G401 (cell line): ENCODE measurements around the gene CAMTA1. TPM values are rescaled to one million over a fixed set of nuclear protein-coding genes. Genes with fewer than 3 reads are reported as not detected.
"Not testable (repeated sequence)": the region's sequence is repeated elsewhere in the genome, so short reads cannot be mapped to it uniquely, and the experiment has no call there.

Experiments
- DNase-seq: peaks from one replicate; pipeline ENCODE4 v3.0.0-alpha.2; 2015; ENCODE audit warnings: low spot score
- in situ Hi-C: cut with HindIII; loops from 2 replicates; pipeline ENCODE4 v1.10.0; 2016; ENCODE audit warnings: low sequenced_read_pairs, mixed read lengths
- total RNA-seq: library from RNA; depleted of rRNA; stranded (reverse); fragments of >200 nt; shearing (Covaris generic); gene quantifications from 2 replicates; pipeline ENCODE4 v1.2.3, GENCODE V29; 2014

The CAMTA1 gene
- total RNA-seq, 1 experiment from 2014 or later, result 137 TPM

DNA sequence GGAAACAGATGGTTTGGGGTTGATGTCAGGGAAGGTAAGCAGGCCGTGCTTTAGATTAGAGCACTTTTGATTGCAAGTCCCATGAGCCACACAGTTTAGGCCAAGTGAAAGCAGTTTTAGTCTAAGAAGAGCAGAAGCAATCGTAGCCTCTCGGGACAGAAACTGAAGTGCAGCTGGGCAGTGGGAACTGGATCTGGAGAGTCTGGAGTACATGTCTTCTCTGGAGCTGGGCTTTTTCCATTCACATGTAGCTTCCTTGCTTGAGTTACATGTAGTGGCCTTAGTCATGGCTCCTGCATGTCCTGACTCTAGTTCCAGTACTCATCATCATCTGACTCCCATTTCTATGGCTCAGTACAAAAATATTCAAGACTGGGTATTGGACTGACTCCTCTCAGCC is 16.7 kb downstream of the CAMTA1 start:
- in situ Hi-C loops, result no loop called here
- no peak for DNase-seq

DNA sequence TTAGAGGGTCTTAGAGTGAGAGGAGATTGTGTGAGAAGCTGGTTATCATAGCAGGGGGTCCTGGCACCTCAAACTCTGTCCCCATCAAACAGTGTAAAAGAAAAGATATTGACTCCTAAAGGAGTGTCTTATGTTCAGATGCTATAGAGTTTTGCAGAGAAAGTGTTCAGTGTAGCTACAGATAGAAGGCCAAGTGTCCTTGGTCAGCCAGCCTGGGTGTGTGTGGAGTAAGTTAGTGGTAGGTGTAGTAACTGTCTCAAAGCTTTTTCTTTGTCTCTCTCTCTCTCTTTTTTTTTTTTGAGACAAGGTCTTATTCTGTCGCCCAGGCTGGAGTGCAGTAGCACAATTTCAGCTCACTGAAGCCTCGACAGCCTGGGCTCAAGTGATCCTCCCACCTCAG is 17.2 kb downstream of the CAMTA1 start:
- in situ Hi-C loops, result no loop called here
- no peak for DNase-seq

DNA sequence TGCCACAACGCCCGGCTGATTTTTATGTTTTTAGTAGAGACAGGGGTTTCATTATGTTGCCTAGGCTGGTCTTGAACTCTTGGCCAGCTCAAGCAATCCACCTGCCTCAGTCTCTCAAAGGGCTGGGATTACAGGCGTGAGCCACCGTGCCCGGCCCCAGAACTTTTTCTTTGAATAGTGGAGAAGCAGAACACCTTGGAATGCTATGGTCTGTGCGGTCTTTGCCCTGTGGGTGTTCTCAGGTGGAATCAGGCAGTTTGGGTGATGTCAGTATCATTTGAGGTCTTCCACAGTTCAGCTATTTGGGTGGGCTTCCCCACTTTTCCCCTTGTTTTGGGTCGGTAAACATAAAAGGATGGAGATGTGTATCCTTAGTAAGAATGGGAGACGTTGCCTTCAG is 17.6 kb downstream of the CAMTA1 start:
- in situ Hi-C loops, result no loop called here
- no peak for DNase-seq

DNA sequence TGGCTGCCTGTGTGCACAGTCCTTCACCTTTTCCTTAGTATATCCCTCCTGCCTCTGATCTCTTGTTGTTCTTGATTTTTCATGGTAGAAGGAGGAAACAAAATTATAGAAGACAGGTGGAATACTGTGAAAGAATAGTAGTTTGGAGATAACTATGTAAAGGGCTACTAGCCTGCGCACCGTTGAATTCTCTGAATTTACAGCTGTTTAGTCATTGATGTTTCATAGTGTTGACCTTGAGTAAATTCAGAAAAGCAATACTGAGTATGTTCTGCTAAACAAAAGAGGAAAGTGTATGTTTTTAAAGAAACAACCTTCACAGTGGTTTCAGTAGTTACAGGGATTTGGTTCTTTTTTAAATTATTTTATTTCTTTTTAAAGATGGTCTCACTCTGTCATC is 18.1 kb downstream of the CAMTA1 start:
- in situ Hi-C loops, result no loop called here
- no peak for DNase-seq

DNA sequence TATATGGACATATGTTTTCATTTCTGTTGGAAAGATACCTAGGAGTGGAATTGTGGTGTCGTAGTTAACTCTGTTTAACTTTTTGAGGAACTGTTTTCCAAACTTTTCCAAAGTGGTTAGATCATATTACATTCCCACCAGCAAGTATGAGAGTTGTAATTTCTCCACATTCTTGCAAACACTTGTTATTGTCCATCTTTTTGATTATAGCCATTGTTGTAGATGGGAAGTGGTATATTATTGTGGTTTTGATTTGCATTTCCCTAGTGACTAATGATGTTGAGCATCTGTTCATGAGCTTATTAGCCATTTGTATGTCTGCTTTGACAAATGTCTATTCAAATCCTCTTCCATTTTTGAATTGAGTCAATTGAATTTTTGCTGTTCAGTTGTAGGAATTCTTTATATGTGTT is 19.8 kb downstream of the CAMTA1 start:
- in situ Hi-C loops, result no loop called here
- DNase-seq, result no peak

DNA sequence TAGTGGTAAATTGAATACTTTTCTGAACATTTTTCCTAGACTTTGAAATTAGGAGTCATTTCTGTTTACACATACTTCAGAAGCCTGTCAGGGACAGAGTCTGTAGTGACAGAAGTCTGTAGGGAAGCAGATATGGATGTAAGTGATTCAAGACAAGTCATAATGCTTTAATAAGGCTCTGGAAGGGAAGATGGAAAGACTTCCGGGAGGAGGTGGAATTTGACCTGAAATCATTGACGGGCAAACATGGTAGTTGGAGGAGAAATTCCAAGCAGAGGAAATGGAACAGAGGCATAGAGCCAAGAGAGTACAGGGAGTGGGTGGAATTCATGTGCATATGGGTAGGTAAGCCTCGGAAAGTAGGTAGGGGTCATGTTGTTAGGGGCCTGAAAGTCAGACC is 22.5 kb downstream of the CAMTA1 start:
- in situ Hi-C loops, result no loop called here
- DNase-seq, result no peak

DNA sequence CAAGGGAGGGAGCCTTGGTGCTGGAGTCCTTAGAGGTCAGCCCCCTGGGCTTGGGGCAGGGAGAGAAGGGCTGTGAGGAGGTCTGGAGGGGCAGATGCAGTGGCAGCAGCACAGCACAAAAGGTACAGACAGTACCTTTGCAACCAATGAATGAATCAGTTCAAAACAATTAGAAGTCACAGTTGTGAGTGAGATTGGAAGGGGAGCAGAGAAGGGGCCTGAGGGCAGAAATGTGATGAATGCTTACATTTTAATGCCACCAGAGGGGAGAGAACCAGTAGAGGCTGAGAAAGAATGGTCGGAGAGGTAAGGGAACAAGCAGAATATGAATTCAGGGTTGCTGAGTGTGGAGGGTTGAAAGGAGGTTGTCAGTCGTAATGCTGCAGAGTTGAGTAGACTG is 24.2 kb downstream of the CAMTA1 start:
- in situ Hi-C loops, result no loop called here
- DNase-seq, result no peak

DNA sequence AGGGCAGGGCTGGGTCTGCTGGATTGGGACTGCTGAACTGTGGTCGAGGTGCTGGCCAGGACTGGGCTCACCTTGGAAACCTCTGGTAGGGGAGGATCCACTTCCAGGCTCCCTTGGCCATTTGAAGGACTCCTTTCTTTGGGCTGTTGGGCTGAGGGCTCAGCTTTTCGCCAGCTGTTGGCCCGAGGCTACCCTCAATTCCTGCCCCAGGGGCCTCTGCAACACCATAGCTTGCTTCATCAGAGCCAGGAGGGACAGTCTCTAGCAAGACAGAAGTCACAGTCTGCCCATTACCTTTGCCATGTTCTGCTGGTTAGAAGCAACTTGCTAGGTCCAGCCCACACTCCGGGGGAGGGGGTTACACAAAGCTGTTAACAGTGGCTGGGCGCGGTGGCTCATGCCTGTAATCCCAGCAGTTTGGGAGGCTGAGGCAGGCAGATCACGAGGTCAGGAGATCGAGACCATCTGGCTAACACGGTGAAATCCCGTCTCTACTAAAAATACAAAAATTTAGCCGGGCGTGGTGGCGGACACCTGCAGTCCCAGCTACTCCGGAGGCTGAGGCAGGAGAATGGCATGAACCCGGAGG is 25.0 kb downstream of the CAMTA1 start:
- DNase-seq, in situ Hi-C loops: not testable (repeated sequence)

DNA sequence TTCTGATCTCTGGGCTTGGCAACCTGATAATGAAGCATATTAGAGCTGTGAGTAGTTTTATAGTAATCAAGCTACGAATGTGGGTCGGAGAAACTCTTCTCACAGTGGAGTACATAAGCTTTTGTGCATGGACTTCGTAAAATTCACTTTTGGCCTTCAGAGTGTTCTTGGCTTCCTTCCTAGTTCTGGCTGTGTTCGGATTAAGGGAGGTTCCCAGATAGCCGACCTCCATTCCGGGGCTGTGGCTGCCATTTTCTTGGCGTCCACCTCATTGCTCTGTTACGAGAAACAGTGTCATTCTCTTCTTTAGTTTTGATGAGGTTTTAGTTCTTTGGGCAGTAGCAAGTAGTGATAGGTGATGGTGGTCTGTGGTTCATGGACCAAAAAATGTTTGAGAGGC is 26.3 kb downstream of the CAMTA1 start:
- DNase-seq, result no peak
- in situ Hi-C loops, result no loop called here

DNA sequence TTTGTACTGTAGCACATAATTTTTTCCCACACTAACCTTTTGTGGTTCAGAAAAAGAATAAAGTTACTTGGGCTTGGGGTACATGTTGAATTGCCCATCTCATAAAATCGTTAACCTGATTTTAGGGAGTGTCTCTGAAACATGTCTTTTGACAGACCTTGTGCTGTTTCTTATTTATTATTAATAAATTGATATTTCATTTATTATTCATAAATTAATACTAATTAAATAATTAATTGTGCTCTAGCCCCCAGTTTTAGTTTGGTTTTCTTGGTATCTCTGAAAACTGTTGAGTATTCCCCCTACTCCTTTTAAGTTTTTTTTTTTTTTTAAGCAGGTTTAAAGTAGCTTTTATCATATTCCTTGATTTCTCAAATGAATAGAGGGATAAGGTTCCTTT is 27.9 kb downstream of the CAMTA1 start:
- DNase-seq, result no peak
- in situ Hi-C loops, result no loop called here

DNA sequence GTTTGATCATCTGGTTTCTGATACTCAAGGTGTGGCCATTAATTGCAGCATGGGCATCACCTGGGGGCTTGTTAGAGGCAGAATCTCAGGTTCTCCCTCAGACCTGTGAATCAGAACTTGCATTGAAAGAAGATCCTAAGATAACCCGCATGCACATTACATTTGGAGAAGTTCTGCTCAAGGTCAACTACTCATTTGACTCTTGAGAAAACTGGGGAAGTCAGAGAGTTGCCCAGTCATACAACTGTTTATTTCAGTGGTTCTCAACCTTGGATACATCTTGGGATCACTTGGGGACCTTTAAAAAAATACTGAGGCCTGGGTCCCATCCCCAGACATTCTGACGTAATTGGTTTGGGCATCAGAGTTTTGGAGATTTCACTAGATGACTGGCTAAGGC is 30.5 kb downstream of the CAMTA1 start:
- in situ Hi-C loops, result no loop called here
- DNase-seq, result no peak

DNA sequence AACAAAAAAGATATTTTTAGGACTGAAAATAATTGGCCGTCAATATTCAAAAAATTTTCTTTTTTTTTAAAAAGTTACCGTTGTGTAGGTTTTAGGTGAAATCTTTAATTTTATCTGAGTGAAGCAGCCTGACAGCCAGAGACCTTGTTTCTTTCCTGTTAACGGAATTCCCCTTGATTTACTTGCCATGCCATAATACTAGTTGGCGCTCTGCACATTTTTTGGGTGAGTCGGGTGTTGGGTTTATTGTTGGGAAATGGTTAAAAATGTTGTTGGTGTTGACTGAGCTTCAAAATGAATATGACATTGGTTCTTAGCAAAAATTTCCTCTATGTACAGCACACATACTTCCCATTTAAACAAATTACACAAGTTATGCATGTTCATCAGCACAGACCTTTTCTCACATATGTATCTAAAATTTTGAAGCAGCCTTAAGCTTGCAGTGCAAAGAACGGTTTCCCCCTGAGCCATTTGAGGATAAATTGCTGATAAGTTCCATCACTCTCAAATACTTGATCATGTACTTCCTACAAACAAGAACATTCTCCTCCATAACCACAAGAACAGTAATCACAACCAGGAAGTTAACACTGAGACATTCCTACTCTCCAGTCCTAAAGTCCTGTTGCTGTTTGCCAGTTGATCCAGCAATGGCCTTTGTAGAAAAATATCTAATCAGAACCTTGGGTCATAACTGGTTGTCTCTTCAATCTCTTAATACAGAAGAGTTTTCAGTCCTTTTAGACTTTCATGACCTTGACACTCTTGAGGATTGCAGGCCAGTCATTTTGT is 34.2 kb downstream of the CAMTA1 start:
- no peak for DNase-seq
- in situ Hi-C loops, result no loop called here

DNA sequence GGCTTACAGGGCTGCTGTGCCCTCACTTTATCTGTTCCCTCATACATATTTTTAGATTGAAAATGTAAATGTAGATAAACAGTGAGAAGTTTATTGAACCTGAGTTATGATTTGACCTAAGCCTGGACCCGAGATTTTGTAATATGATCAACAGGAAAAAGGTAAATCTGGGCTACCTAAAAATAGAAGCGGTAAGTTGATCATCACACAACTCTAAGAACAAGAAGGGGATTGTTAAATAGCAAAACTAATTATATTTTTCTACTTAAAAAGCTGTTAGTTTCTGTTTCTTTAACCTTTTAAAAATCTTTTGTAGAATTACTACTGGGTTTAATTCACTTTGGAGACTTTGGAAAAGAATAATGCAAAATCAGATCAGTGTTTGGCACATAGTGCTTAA is 35.6 kb downstream of the CAMTA1 start:
- DNase-seq, result no peak
- in situ Hi-C loops, result no loop called here

DNA sequence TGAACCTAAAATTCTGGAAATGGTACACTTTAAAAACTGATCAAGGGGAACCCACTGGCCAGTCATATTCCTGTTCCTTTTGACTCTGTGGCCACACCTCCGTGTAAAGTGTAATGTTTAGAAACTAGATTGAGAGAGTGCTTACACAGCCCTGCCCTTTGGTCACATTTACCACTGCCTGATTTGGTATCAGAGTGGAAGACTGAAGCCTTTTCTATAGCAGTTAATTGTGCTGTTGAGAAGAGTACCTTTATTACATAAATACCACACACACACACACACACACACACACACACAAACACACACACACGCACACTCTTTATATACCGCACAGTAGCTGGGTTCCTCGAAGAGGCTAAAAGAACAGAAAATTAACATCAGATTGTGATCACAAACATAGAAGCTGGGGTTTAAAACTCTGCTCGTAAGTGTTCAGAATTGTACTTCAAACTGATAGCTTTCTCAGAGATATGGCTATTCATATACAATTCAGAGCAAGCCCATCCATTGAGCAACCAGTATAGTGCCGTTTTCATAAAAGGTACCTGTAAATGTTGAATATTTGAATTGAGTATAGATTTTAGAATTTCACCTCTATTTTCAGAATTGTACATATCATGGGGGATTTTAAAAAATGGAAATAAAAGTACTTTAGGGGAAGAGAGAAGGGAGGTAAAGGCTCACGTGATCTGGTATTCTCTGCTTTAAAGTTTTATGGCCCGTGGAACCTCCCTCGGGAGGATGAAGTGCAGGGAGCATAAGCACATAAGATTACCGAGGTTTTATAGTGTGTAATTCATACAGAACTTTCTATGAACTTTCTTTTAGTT is 37.5 kb downstream of the CAMTA1 start:
- DNase-seq, result no peak
- in situ Hi-C loops, result no loop called here

DNA sequence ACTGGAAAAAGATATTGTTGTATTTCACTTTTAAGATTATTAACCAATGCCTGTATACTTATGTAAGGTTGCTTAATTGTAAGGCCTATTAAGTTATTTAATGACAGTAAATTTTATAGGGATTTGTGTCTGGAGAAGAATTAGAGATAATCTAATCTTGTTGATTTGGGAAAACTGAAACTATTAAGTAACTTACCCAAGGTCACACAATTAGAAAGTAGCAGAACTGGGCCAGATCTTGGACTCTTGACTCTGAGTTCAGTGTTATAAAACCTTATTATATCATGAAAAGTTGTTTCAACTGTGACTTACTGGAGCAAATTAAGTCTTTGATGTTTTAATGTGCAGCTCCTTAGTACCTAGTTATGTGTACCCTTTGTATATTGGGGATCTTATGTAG is 38.5 kb downstream of the CAMTA1 start:
- in situ Hi-C loops, result no loop called here
- DNase-seq, result no peak

DNA sequence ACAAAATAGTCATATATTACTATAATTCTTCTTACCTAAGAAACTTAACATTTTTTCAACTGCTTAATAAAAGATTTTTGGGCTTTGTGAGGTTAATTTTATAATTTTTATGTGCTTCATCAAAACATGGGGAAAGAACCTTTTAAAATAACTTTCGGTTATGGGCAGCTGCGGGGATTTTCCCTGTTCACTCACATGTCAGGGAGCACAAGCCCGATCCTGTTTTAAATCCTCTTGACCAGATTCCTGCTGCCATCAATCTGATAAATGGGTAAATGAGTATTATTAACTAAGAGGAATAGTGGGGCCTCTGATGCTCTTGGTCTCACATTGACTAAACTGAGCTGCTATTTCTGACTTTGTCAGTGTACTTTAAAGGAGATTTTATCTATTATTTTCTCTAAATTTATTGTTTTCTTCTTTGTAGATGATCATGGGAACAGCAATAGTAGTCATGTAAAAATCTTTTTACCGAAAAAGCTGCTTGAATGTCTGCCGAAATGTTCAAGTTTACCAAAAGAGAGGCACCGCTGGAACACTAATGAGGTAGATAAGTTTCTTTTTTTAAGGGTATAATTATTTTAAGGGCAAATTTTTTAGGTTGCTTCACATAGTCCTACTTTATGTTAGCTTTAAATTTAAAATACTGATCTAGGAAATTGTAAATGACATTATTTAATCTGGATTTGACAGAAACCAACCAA is 39.6 kb downstream of the CAMTA1 start:
- DNase-seq, result no peak
- in situ Hi-C loops, result no loop called here

DNA sequence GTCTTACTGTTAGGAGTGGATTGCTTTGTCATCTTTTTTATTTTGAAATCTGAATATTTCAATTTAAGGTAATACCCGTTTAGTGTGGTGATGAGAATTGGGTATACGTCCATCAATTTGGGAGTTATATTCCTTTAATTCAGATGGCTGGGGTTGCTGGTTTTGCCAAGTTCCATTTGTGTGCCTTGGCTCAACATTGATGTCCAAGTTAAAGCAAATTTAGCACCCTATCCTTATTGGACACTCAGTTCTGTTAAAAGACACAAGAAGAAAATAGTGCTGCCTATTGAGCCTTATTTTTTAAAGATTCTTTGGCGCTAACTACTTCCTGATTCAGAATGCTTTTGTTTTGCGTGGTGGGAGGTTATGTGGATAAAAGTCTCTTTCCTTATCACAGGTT is 40.6 kb downstream of the CAMTA1 start:
- in situ Hi-C loops, result no loop called here
- no peak for DNase-seq

DNA sequence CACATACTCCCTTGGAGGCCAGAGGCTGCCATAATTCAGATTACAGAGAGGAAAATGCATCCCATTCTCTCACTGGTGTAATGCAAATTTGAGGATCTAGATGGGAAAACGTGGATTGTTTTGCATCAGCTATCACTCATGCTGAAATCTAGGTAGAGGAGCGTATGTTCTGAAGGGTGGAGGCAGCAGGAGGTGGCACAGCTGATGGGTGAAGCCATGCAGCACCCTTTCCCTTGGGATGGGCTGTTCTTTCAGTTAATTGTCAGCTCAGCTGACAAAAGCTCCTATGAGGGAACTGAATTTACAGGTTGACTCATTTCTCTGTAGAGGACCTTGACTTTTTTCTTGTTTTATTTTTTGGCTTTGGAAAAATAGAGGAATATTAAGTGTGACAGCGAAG is 41.8 kb downstream of the CAMTA1 start:
- in situ Hi-C loops, result no loop called here
- DNase-seq, result no peak

DNA sequence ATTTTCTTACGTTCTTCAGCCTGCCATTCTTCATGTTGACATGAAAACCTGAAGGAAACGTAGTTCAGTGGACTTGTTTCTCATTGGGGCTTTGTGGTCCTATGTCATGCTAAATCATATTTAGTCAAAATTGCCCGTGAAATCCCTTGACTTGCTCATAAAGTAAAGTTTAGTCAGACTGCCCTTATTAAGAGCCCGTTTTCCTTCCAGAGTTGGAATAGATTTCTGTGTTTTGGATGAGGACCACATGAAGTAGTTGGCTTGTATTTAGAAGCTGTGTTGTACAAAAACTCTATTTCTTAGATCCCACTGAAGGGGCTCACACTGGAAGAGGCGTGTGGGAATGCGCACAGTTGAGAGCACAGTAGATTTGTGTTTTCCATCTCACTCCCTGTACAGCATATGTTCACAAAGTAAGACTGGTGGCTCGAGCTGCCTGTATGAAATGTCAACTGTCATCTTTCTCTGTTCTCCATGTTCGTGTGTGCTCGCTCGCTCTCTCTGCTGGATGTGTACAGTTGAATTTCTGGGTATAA is 42.4 kb downstream of the CAMTA1 start:
- no peak for DNase-seq
- in situ Hi-C loops, result no loop called here

DNA sequence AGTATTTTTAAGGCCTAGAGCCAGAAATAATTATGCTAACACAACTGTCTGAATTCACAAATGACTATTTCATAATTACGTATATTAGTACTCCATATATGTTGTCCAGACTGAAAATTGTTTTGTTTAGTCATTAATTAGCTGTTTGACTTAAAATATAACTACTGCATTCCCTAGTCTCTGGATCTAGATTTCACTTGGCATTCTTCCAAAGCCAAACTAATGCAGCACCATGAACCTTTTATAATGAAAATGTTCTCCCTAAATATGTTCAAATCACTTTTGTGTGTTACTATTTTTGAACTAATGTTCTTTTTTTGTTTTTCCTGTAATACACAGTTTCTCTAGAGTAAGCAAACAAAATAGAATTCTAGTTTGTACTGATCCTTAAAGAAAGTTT is 46.1 kb downstream of the CAMTA1 start:
- no peak for DNase-seq
- in situ Hi-C loops, result no loop called here
